H9 (cell line): ENCODE measurements around the gene ENTPD1. TPM values are rescaled to one million over a fixed set of nuclear protein-coding genes. Genes with fewer than 3 reads are reported as not detected.

ENCODE experiments used
- DNase-seq: peaks from one replicate; pipeline ENCODE4 v3.0.0-alpha.2; 2017
- H2AFZ ChIP-seq: one replicate; pipeline ENCODE4 v1.6.1; 2013; ENCODE audit warnings: mild to moderate bottlenecking, low read length, control low read depth, moderate library complexity
- H2AK5ac ChIP-seq: 2 replicates; pipeline ENCODE4 v1.6.1; 2013; ENCODE audit warnings: low read length, control low read depth, mixed read lengths; ENCODE audit not compliant: insufficient read length
- H2BK120ac ChIP-seq: one replicate; pipeline ENCODE4 v1.6.1; 2013; ENCODE audit warnings: low read depth, mild to moderate bottlenecking, low read length, control low read depth, inconsistent platforms; ENCODE audit not compliant: poor library complexity, severe bottlenecking
- H2BK12ac ChIP-seq: 2 replicates; pipeline ENCODE4 v1.6.1; 2013; ENCODE audit warnings: low read length, control low read depth, mixed read lengths, low read depth; ENCODE audit not compliant: insufficient read length
- H2BK15ac ChIP-seq: 2 replicates; pipeline ENCODE4 v1.6.1; 2013; ENCODE audit warnings: low read depth, low read length, control low read depth
- H2BK20ac ChIP-seq: one replicate; pipeline ENCODE4 v1.6.1; 2013; ENCODE audit warnings: low read depth, mild to moderate bottlenecking, low read length, control low read depth, inconsistent platforms; ENCODE audit not compliant: poor library complexity, severe bottlenecking
- H2BK5ac ChIP-seq: 2 replicates; pipeline ENCODE4 v1.6.1; 2013; ENCODE audit warnings: low read length, control low read depth, mixed read lengths; ENCODE audit not compliant: insufficient read length
- H3K14ac ChIP-seq: 2 replicates; pipeline ENCODE4 v1.6.1; 2013; ENCODE audit warnings: low read length, control low read depth; ENCODE audit not compliant: insufficient read depth
- H3K18ac ChIP-seq: 2 replicates; pipeline ENCODE4 v1.6.1; 2013; ENCODE audit warnings: low read depth, mild to moderate bottlenecking, mixed read lengths, low read length, control low read depth; ENCODE audit not compliant: insufficient read length
- H3K23ac ChIP-seq: 2 replicates; pipeline ENCODE4 v1.6.1; 2013; ENCODE audit warnings: low read length, control low read depth, mixed read lengths, low read depth; ENCODE audit not compliant: insufficient read length
- H3K23me2 ChIP-seq: 2 replicates; pipeline ENCODE4 v1.6.1; 2013; ENCODE audit warnings: low read depth, mild to moderate bottlenecking, mixed read lengths, low read length, control low read depth; ENCODE audit not compliant: insufficient read length, poor library complexity, severe bottlenecking
- H3K27ac ChIP-seq: 2 replicates; pipeline ENCODE4 v1.5.1; 2013; ENCODE audit warnings: low read length, control low read depth, mixed read lengths, low read depth; ENCODE audit not compliant: insufficient read length
- H3K27me3 ChIP-seq: 2 replicates; pipeline ENCODE4 v1.6.1; 2013; ENCODE audit warnings: low read length, control low read depth, inconsistent platforms; ENCODE audit not compliant: insufficient read depth
- H3K4ac ChIP-seq: 2 replicates; pipeline ENCODE4 v1.6.1; 2013; ENCODE audit warnings: low read depth, mild to moderate bottlenecking, control low read depth, inconsistent platforms, low read length, moderate library complexity
- H3K4me1 ChIP-seq: 2 replicates; pipeline ENCODE4 v1.6.1; 2013; ENCODE audit warnings: low read length, control low read depth, inconsistent platforms; ENCODE audit not compliant: insufficient read depth
- H3K4me2 ChIP-seq: 2 replicates; pipeline ENCODE4 v1.6.1; 2013; ENCODE audit warnings: low read length, control low read depth, mixed read lengths; ENCODE audit not compliant: insufficient read length, insufficient read depth
- H3K56ac ChIP-seq: 2 replicates; pipeline ENCODE4 v1.6.1; 2013; ENCODE audit warnings: low read depth, mild to moderate bottlenecking, mixed read lengths, low read length, control low read depth; ENCODE audit not compliant: insufficient read length
- H3K79me1 ChIP-seq: 2 replicates; pipeline ENCODE4 v1.6.1; 2013; ENCODE audit warnings: low read depth, mild to moderate bottlenecking, moderate library complexity, low read length, control low read depth, inconsistent platforms; ENCODE audit not compliant: insufficient read depth, poor library complexity, severe bottlenecking
- H3K79me2 ChIP-seq: 2 replicates; pipeline ENCODE4 v1.6.1; 2013; ENCODE audit warnings: low read length, control low read depth, inconsistent platforms; ENCODE audit not compliant: insufficient read depth
- H3K9ac ChIP-seq: 2 replicates; pipeline ENCODE4 v1.6.1; 2013; ENCODE audit warnings: low read length, control low read depth, mixed read lengths; ENCODE audit not compliant: insufficient read length; ENCODE audit errors: extremely low read depth
- H3K9me3 ChIP-seq: one replicate; pipeline ENCODE4 v1.6.1; 2013; ENCODE audit warnings: low read depth, low read length, inconsistent platforms; ENCODE audit not compliant: control insufficient read depth
- H3T11ph ChIP-seq: one replicate; pipeline ENCODE4 v1.6.1; 2013; ENCODE audit warnings: mild to moderate bottlenecking, low read length, control low read depth, inconsistent platforms
- H4K20me1 ChIP-seq: one replicate; pipeline ENCODE4 v1.6.1; 2013; ENCODE audit not compliant: control insufficient read depth, insufficient read length, insufficient read depth
- H4K5ac ChIP-seq: 2 replicates; pipeline ENCODE4 v1.6.1; 2013; ENCODE audit warnings: low read depth, mild to moderate bottlenecking, mixed read lengths, low read length, control low read depth; ENCODE audit not compliant: insufficient read length
- H4K8ac ChIP-seq: replicated peaks from 2 replicates; pipeline ENCODE4 v1.6.1; 2013; ENCODE audit warnings: low read length, control low read depth, mixed read lengths, low read depth; ENCODE audit not compliant: insufficient read length
- H4K91ac ChIP-seq: 2 replicates; pipeline ENCODE4 v1.6.1; 2013; ENCODE audit warnings: low read depth, mild to moderate bottlenecking, moderate library complexity, mixed read lengths, low read length, control low read depth; ENCODE audit not compliant: insufficient read length
- H3K27ac Mint-ChIP-seq, 3 experiments: 2 replicates in 2 of 3; 3 replicates in 1 of 3; pipeline ENCODE4 v1.8.0; 2020 to 2021; ENCODE audit warnings: mixed read lengths in 3 of 3, mild to moderate bottlenecking in 1 of 3, moderate library complexity in 1 of 3
- H3K27me3 Mint-ChIP-seq: 2 replicates; pipeline ENCODE4 v1.8.0; 2021; ENCODE audit warnings: low read depth, mild to moderate bottlenecking, moderate library complexity, mixed read lengths
- H3K36me3 Mint-ChIP-seq, 3 experiments: 2 replicates in 2 of 3; 3 replicates in 1 of 3; pipeline ENCODE4 v1.8.0; 2020 to 2021; ENCODE audit warnings: low read depth in 3 of 3, mixed read lengths in 3 of 3; ENCODE audit not compliant: insufficient read depth in 1 of 3
- H3K4me1 Mint-ChIP-seq, 2 experiments: 2 replicates each; pipeline ENCODE4 v1.8.0; 2020; ENCODE audit warnings: mixed read lengths in 2 of 2
- H3K4me3 Mint-ChIP-seq, 2 experiments: 2 replicates in 1 of 2; 3 replicates in 1 of 2; pipeline ENCODE4 v1.8.0; 2020 to 2021; ENCODE audit warnings: mild to moderate bottlenecking in 2 of 2, mixed read lengths in 2 of 2, moderate library complexity in 1 of 2
- H3K9me3 Mint-ChIP-seq, 2 experiments: 2 replicates in 1 of 2; 3 replicates in 1 of 2; pipeline ENCODE4 v1.8.0; 2020; ENCODE audit warnings: mild to moderate bottlenecking in 2 of 2, mixed read lengths in 2 of 2, moderate library complexity in 1 of 2
- CTCF ChIP-seq: fragments of 200-600 bp; sonication (generic); conservative IDR thresholded peaks from 3 replicates; pipeline ENCODE4 v1.8.0; 2021; ENCODE audit warnings: antibody characterized with exemption, mild to moderate bottlenecking
- WGBS: extraction: QIAGEN DNeasy Blood & Tissue Kit; methylation state at CpG from one replicate; pipeline ENCODE4 v1.1.7; 2013; ENCODE audit warnings: missing lambda C conversion rate, low lambda C conversion rate, mixed read lengths; ENCODE audit not compliant: insufficient read length; ENCODE audit errors: extremely low coverage; 5-methylcytosine and 5-hydroxymethylcytosine counted together
- total RNA-seq: library from RNA; stranded (reverse); gene quantifications from 2 replicates; pipeline ENCODE4 v1.2.1, GENCODE V29; 2021

ENTPD1 gene
- total RNA-seq, 1 experiment from 2014 or later = 1.9 TPM

GRCh38 chr10:95785942-95786669 lies 30.1 kb downstream of the ENTPD1 start:
- no peaks in the 10 kb centered on the region for H4K20me1 ChIP-seq
- H3K27me3 ChIP-seq = no peaks in the 10 kb centered on the region
- no peak overlapping the region for H2AFZ ChIP-seq
- no peak overlapping the region for H3K56ac ChIP-seq
- no peak overlapping the region for H2BK12ac ChIP-seq
- no peak overlapping the region for H3K4me3 Mint-ChIP-seq
- no peak overlapping the region; the same call in 1 of the 2 replicates for H3K14ac ChIP-seq
- no peaks in the 10 kb centered on the region for H3K36me3 Mint-ChIP-seq
- no peaks in the 10 kb centered on the region for H3K79me1 ChIP-seq
- H2BK20ac ChIP-seq = no peak overlapping the region
- no peak overlapping the region for H4K5ac ChIP-seq
- no peak overlapping the region for H2BK15ac ChIP-seq
- no peak overlapping the region for H2BK120ac ChIP-seq
- no peaks in the 10 kb centered on the region for H3K9me3 ChIP-seq
- no peak overlapping the region for H2BK5ac ChIP-seq
- H3K4me1 ChIP-seq = no peaks in the 10 kb centered on the region
- no peak overlapping the region for H3K23ac ChIP-seq
- no peak for TF ChIP-seq CTCF
- WGBS = no CpG with 5 or more reads among the region's 5 CpGs
- no peak overlapping the region for H3T11ph ChIP-seq
- no peak overlapping the region for H3K27ac ChIP-seq
- H4K8ac ChIP-seq = no peak overlapping the region
- no peak overlapping the region for H3K18ac ChIP-seq
- H3K4me1 Mint-ChIP-seq = peaks cover 0 to 5% of the 10 kb centered on the region in 2 experiments; a peak in 2 of 4 replicates
- no peaks in the 10 kb centered on the region; the same call in 1 of the 2 replicates for H3K27me3 Mint-ChIP-seq
- no peak overlapping the region for H4K91ac ChIP-seq
- peak overlapping the region in 1 of 3 experiments; percentile 77; a peak in 2 of 7 replicates for H3K27ac Mint-ChIP-seq
- no peaks in the 10 kb centered on the region for H3K79me2 ChIP-seq
- H3K9me3 Mint-ChIP-seq = no peaks in the 10 kb centered on the region
- H3K4ac ChIP-seq = no peak overlapping the region
- H3K4me2 ChIP-seq = no peak overlapping the region
- no peaks in the 10 kb centered on the region for H3K23me2 ChIP-seq
- DNase-seq = no peak
- no peak overlapping the region for H3K9ac ChIP-seq
- no peak overlapping the region for H2AK5ac ChIP-seq
